Right lobe of liver (tissue), 4 donors: ENCODE data around the gene MTARC1.

Experiments
- POLR2A ChIP-seq: fragments of 450-650 bp; IDR thresholded peaks from one replicate; pipeline ENCODE4 v1.6.1; 2017; ENCODE audit warnings: antibody characterized with exemption, mild to moderate bottlenecking
- TF ChIP-seq, protein P1 (sequence below), 4 donors: fragments of 200-600 bp in 3 of 4; fragments of 450-650 bp in 1 of 4; IDR thresholded peaks; one replicate each; pipeline versions ENCODE4 v1.5.1 to v1.8.0; 2016 to 2022; ENCODE audit warnings: antibody characterized with exemption in 4 of 4, mild to moderate bottlenecking in 2 of 4
- donor health status: DM: no; HTN: no; CAD: no.
- donor health status: DM: no; HTN: no; CAD: no.
- donor health status: DM: no; HTN: yes; CAD: no.

DNA sequence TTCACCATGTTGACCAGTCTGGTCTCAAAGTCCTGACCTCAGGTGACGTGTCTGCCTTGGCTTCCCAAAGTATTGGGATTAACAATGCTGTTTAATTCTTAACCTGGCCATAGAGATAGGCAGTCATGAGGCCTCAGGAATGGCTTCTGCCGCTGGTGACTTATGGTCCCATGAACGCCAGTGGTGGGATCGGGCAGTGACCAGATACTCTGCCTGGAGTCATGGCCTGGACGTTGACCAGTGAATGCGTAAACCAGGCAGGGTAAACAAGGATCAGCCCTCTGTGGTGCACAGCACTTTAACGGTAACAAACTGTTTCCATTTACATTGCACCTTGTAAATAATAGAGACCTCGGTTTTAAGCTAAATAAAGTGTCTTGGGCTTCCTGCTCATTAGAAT lies 23.0 kb downstream of the MTARC1 start:
- TF ChIP-seq, protein P1, sequence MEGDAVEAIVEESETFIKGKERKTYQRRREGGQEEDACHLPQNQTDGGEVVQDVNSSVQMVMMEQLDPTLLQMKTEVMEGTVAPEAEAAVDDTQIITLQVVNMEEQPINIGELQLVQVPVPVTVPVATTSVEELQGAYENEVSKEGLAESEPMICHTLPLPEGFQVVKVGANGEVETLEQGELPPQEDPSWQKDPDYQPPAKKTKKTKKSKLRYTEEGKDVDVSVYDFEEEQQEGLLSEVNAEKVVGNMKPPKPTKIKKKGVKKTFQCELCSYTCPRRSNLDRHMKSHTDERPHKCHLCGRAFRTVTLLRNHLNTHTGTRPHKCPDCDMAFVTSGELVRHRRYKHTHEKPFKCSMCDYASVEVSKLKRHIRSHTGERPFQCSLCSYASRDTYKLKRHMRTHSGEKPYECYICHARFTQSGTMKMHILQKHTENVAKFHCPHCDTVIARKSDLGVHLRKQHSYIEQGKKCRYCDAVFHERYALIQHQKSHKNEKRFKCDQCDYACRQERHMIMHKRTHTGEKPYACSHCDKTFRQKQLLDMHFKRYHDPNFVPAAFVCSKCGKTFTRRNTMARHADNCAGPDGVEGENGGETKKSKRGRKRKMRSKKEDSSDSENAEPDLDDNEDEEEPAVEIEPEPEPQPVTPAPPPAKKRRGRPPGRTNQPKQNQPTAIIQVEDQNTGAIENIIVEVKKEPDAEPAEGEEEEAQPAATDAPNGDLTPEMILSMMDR (IDR thresholded peaks at IDR 0.05) = no peak
- no peak for TF ChIP-seq POLR2A
